HTR-8/SVneo (cell line): ENCODE results near the gene PRKCZ.

Source experiments
- DNase-seq: peaks from one replicate; pipeline ENCODE4 v3.0.0; 2011; ENCODE audit warnings: low spot score, mixed read lengths; ENCODE audit not compliant: insufficient read length
- FAIRE-seq: peaks from 2 replicates; lab custom pipeline; 2011; peaks lifted over from hg19 to GRCh38; lab: Jason Lieb, UNC

The PRKCZ gene

DNA sequence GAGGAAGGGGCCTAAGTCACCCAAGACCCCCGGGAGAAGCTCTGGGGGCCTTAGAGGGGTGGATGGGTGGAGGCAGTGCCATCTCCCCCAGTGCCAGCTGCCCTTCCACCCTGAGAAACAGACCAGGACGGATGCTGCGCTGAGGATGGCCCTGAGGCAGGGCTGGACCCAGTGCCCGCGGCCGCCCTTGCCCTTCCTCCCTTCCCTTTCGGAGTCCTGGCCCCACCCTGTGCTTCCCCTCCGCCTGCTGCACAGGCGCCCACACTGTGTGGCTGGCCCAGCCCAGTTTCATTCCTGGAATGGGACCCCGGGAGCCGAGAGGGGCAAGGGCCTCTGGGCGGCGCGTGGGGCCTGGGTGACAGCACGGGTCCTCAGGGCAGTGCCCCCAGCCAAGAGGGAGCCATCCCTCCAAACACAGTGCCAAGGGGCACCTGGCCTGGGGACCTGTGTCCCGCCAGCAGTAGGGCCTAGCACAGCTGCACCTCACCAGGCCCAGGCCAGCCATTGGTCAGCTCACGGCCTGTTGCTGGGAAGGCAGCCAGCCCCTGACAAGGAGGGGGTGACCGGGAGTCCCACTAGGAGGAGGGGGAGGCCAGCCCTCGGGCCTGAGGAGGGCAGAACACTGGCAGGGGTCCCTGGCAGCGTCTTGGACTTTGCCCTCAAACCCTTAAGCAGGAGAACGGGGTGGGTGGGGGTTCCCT is 164.5 kb downstream of the PRKCZ start:
- DNase-seq (no peak), FAIRE-seq (no peak)

- DNase-seq: no peak
- FAIRE-seq: no peak
Measured at GRCh38 chr1:2215329-2215728, 165.1 kb downstream of the PRKCZ start.

- DNase-seq (no peak), FAIRE-seq (no peak)
Measured at GRCh38 chr1:2215909-2216766, 165.9 kb downstream of the PRKCZ start.

DNA sequence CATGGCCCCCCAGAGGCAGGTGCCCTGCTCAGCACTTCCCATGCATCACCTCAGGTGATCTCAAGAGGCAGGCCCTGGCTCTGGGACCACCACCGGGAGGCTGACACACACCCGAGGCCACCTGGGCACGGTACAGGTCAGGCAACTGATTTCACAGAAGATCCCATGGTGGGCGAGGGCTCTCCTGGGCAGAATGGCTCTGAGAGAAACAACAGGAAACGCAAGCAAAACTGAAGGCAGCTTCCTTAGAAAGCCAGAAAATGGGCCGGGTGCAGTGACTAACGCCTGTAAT is 166.5 kb downstream of the PRKCZ start:
- DNase-seq (no peak), FAIRE-seq (no peak)

DNA sequence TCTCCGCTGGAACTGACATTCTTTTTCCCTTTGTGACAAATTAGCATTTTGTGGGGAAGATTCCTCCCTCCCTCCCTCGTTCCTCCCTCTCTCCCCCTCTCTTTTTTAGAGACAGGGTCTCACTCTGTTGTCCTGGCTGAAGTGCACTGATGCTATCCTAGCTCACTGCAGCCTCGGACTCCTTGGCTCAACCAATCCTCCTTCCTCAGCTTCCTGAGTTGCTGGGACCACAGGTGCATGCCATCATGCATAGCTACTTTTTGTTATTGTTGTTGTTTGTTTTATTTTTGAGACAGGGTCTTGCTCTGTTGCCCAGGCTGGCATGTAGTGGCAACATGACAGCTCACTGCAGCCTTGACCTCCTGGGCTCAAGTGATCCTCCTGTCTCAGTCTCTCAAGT is 171.1 kb downstream of the PRKCZ start:
- FAIRE-seq: no peak
- DNase-seq: no peak

- FAIRE-seq (no peak), DNase-seq (no peak)
Measured at GRCh38 chr1:2224170-2224584, 174.0 kb downstream of the PRKCZ start.

DNA sequence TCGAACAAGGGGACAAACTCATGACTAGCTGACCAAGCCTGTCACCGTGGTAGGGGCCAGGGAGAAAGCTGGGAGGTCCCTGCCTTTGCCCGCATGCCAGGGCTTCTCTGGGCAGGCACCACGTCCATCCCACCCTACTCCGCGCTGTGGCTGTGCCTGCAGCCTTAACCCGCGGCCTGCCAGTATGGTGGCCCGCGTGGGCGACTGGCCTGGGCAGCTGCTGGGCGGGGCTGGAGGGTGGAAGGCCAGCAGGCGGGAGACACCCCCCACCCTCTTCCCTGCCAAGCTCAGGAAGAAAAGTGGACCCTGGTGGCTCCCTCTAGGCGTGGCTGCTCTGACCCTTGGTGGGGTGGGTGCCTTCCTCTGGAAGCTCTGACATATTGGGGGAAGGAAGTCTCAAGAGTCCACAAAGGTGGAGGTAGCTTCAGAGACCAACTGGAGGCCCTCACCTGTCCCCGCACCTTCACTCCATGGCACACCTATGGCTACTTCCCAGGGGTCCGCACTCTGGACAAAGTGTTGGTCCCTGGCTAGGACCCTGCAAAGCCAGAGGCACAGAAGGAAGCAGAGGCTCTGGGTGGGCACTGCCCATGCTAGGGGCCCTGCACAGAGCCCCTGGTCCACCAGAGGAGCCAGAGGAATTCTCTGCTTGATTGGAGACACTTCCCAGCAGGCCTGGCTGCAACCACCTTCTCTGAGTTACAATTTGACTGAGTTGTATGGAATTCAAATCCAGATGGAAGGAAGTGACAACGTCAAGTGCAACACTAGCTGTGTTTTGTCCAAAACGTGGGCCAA is 174.6 kb downstream of the PRKCZ start:
- FAIRE-seq (no peak), DNase-seq (no peak)

GRCh38 chr1:2226525-2227345 is 176.5 kb downstream of the PRKCZ start:
- no peak for DNase-seq
- FAIRE-seq: no peak

GRCh38 chr1:2227346-2228156 is 177.3 kb downstream of the PRKCZ start:
- DNase-seq (peak; percentile 92), FAIRE-seq (peak; percentile 96)

- FAIRE-seq (no peak), DNase-seq (no peak)
Measured at GRCh38 chr1:2228157-2228594, 178.0 kb downstream of the PRKCZ start, which contains the start of gene SKI. SKI (plus strand) TSS chr1:2228319; CDS start chr1:2228767, 448 bp downstream.

- DNase-seq (no peak), FAIRE-seq (no peak)
Measured at GRCh38 chr1:2228694-2229036, 178.5 kb downstream of the PRKCZ start.

DNA sequence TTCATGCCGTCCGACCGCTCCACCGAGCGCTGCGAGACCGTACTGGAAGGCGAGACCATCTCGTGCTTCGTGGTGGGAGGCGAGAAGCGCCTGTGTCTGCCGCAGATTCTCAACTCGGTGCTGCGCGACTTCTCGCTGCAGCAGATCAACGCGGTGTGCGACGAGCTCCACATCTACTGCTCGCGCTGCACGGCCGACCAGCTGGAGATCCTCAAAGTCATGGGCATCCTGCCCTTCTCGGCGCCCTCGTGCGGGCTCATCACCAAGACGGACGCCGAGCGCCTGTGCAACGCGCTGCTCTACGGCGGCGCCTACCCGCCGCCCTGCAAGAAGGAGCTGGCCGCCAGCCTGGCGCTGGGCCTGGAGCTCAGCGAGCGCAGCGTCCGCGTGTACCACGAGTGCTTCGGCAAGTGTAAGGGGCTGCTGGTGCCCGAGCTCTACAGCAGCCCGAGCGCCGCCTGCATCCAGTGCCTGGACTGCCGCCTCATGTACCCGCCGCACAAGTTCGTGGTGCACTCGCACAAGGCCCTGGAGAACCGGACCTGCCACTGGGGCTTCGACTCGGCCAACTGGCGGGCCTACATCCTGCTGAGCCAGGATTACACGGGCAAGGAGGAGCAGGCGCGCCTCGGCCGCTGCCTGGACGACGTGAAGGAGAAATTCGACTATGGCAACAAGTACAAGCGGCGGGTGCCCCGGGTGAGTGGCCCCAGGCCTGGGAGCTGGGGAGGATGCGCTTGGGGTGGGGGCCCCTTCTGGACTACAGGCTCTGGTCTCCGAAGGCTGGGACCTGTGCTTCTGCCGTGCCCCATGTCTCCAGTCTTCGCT is 179.0 kb downstream of the PRKCZ start:
- no peak for DNase-seq
- no peak for FAIRE-seq

DNA sequence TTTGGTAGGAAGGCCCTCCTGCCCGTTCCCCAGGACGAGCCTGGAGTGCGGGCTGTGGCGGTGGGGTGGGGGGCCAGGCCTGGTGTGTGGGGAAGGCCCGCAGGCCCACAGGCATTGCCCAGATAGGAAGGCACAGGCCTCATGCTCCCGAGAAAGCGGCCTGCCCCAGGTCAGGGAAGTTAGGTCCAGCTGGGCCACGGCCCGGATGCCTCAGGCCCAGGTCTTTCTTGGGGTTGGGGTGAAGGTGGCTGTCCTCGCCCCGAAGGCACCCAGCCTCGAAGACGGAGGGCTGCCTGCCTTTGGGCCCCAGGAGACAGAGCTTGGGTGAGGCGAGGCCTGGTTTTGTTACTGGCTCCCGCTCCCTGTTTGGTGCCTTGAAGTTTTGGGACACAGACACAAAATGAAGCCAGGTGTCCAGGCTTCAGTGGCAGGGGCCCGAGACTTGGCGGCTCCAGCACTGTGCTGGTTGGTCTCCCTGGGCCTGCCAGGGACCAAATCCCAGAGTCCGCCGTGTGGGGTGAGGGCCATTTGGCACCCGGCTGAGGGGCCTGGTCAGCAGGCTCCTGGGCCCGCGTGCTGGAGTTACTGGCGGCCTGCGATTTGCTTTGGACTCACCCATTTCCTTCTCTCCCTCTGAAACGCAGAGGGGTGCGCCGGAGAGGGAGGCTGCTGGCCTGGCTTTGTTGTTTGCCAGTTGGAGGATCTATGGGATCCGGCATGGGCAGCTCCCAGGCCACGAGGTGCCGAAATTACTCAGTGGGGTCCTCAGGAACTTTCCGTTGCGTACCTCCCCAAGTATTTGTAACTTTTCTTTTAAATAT is 179.9 kb downstream of the PRKCZ start:
- DNase-seq (no peak), FAIRE-seq (no peak)

DNA sequence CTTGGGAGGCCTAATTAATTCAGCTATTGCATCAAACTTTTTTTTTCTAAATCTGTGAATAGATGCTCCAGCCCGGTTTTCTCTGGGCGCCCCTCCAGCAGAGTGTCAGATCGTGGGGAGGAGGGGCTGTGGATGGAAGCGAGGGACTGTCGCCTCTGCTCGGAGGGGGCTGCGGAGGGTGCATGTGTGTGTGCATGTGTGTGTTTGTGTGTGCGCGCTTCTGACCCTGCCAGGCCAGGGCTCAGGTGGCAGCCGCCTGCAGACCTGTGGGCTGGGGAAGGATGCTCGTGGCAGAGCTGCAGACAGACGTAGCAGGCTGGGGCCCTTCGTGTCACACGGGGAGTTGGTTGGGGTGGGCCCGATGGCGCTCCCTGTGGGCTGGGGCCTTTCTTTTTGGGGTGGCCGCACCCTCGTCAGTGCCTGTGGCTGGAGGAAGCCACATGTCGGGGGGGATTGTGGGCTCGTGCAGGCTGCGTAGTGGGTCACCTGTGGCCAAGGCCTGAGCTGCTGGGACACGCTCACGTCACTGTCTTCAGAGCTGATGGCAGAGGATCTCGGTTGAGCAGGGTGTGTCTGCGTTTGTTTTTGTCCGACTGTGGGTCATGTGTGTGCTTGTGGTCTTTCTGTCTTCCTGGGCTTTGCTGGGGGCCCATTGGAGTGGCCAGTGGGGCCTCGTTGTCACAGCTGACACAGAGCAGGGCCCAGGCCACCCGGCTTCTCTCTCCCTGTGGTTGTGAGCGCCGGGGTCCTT is 180.7 kb downstream of the PRKCZ start:
- FAIRE-seq: no peak

DNA sequence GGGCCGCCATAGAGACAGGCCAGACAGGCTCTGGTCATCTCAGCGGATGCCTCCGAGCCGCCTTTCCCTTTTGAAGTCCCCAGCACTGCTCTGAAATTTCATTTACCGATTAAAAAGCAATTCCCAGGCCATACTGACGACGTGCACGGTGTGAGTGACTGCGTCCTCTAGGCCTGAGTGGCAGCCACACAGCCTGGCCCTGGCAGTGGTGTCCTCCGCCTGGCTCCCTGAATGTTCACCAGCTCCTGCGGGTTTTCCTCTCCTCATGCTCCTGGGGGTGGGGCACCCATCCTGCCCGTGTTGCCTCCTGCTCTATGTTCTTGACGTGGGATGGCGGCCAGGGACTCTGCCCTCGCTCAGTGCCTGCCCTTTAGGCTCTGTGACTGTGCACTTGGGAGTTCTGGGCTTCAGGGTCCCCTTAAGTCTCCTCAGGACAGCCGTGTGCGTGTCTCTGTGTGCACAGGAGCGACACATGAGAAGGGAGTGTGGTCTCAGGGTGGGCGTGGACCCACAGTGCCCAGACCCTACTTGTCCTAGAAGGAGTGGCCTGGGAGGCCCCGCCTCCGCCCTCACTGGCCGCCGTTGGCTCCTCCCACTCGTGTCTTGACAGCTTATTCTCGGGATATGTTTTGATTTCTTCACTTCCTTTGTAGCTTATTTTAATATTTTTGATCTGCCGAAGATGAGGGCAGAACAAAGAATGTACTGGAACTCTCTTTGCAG is 181.5 kb downstream of the PRKCZ start:
- FAIRE-seq: peak; percentile 69
- peak; percentile 53 for DNase-seq

More for the DNA sequence above, 180.7 kb downstream of the PRKCZ start:
- no peak for DNase-seq

- DNase-seq (no peak), FAIRE-seq (no peak)
Measured at GRCh38 chr1:2232255-2232915, 182.2 kb downstream of the PRKCZ start.
